HL-60 (cell line): ENCODE data around the gene CYTH1.

Source experiments
- DNase-seq, 2 experiments: peaks; one replicate each; pipeline ENCODE4 v3.0.0-alpha.2; 2010 to 2020; ENCODE audit warnings: low read depth in 1 of 2, low spot score in 1 of 2
- H3K27ac ChIP-seq: fragments of 250-450 bp; sonication (Bioruptor Pico); replicated peaks from 2 replicates; pipeline ENCODE4 v1.5.1; 2020; ENCODE audit warnings: mild to moderate bottlenecking, moderate library complexity
- H3K27me3 ChIP-seq: fragments of 250-450 bp; sonication (Bioruptor Pico); 2 replicates; pipeline ENCODE4 v1.5.1; 2021; ENCODE audit warnings: mild to moderate bottlenecking, moderate library complexity; ENCODE audit not compliant: insufficient read depth, poor library complexity, severe bottlenecking
- H3K4me3 ChIP-seq: replicated peaks from 2 replicates; pipeline ENCODE4 v1.5.1; 2011; ENCODE audit warnings: mild to moderate bottlenecking, control low read depth, low read length; ENCODE audit not compliant: insufficient read depth
- CTCF ChIP-seq: IDR thresholded peaks from one replicate; pipeline ENCODE4 v1.5.1; 2011; ENCODE audit warnings: low read length, control low read depth, inconsistent platforms; ENCODE audit not compliant: insufficient read depth
- GABPA ChIP-seq: IDR thresholded peaks from 2 replicates; pipeline ENCODE4 v1.6.1; 2012; ENCODE audit warnings: low read depth
- POLR2AphosphoS5 ChIP-seq: IDR thresholded peaks from 2 replicates; pipeline ENCODE4 v1.6.1; 2012; ENCODE audit warnings: low read depth
- REST ChIP-seq: IDR thresholded peaks from 2 replicates; pipeline ENCODE4 v1.6.1; 2012; ENCODE audit warnings: low read depth; ENCODE audit not compliant: insufficient replicate concordance
- SPI1 ChIP-seq: IDR thresholded peaks from 2 replicates; pipeline ENCODE4 v1.6.1; 2012; ENCODE audit warnings: low read depth, mild to moderate bottlenecking, borderline replicate concordance

Gene CYTH1

GRCh38 chr17:78763561-78763960 is 18.5 kb downstream of the CYTH1 start:
- Histone ChIP-seq H3K27me3 (no peaks in the 10 kb centered on the region), H3K4me3 (no peak overlapping the region), H3K27ac (no peak overlapping the region)
- no peak for TF ChIP-seq CTCF
- TF ChIP-seq POLR2AphosphoS5 = no peak
- TF ChIP-seq GABPA = no peak
- no peak for TF ChIP-seq SPI1
- no peak for TF ChIP-seq REST
- DNase-seq = no peak

- no peak for DNase-seq
- no peak overlapping the region for H3K27ac ChIP-seq
- no peak overlapping the region for H3K4me3 ChIP-seq
- no peak for TF ChIP-seq GABPA
- no peak for TF ChIP-seq SPI1
- TF ChIP-seq REST = no peak
- TF ChIP-seq POLR2AphosphoS5 = no peak
- no peak for TF ChIP-seq CTCF
- no peaks in the 10 kb centered on the region for H3K27me3 ChIP-seq
These were observed 20.2 kb downstream of the CYTH1 start for GRCh38 chr17:78761789-78762406.

GRCh38 chr17:78759969-78760352 is 22.1 kb downstream of the CYTH1 start:
- peak; percentile 65 to 68 for DNase-seq
- TF ChIP-seq GABPA (no peak), SPI1 (peak; percentile 68; the same call in 1 of the 2 replicates), POLR2AphosphoS5 (peak; percentile 62; the same call in 1 of the 2 replicates), CTCF (no peak)
- Histone ChIP-seq H3K27me3 (no peaks in the 10 kb centered on the region), H3K27ac (peak overlapping the region; percentile 98), H3K4me3 (no peak overlapping the region)
